ENCODE results near the gene ARNT2. TPM values are rescaled to one million over a fixed set of nuclear protein-coding genes. Genes with fewer than 3 reads are reported as not detected.

ARNT2 gene
- total and polyA plus RNA-seq, 10 of the 15 experiments (the other 5 are each of a cell fraction or from before 2014, with no cell fraction given), result 0.07 to 0.49 (median 0.09) TPM; not detected in 6

- TF ChIP-seq ZBTB40 (IDR thresholded peaks at IDR 0.05; ENCODE audit: borderline replicate concordance) (no peak), PAX8 (IDR thresholded peaks at IDR 0.05) (no peak), PBX3 (IDR thresholded peaks at IDR 0.05; ENCODE audit: insufficient replicate concordance, low read depth, low read length) (no peak)
Measured at GRCh38 chr15:80462836-80463512, 58.8 kb downstream of the ARNT2 start (continued).

- in situ Hi-C loops (cut with MboI), result no loop called here
- POLR2A ChIA-PET, result no interaction called here
- no peak for TF ChIP-seq BCLAF1 (IDR thresholded peaks at IDR 0.05)
- TF ChIP-seq PML (IDR thresholded peaks at IDR 0.05; ENCODE audit: low read length), result no peak
- TF ChIP-seq CEBPB (IDR thresholded peaks at IDR 0.05; ENCODE audit: borderline replicate concordance in 1 of 2, low read depth in 2 of 2, low read length in 2 of 2), result no peak
- TF ChIP-seq SRF (IDR thresholded peaks at IDR 0.05; ENCODE audit: low read depth in 2 of 2, low read length in 2 of 2), result no peak
- no peak for TF ChIP-seq IRF3 (IDR thresholded peaks at IDR 0.05)
- no peak for TF ChIP-seq MEF2A (IDR thresholded peaks at IDR 0.05; ENCODE audit: insufficient read depth, low read depth, low read length)
Measured at GRCh38 chr15:80464951-80465625, 60.9 kb downstream of the ARNT2 start.

More at GRCh38 chr15:80464951-80465625, 60.9 kb downstream of the ARNT2 start:
- RAD21 ChIA-PET (ENCODE audit: unreplicated experiment), result no interaction called here
- Histone ChIP-seq H3K27ac (ENCODE audit: control insufficient read depth, insufficient read depth) (no peak overlapping the region), H3K4me1 (ENCODE audit: control insufficient read depth, insufficient read depth, low read length) (no peaks in the 10 kb centered on the region), H3K9ac (ENCODE audit: control insufficient read depth, insufficient read depth, low read length) (no peak overlapping the region), H2AFZ (ENCODE audit: control insufficient read depth, low read depth, low read length) (no peak overlapping the region), H3K4me2 (ENCODE audit: control insufficient read depth, insufficient read depth) (no peak overlapping the region), H4K20me1 (ENCODE audit: control insufficient read depth, insufficient read depth) (no peaks in the 10 kb centered on the region), H3K9me3 (replicated peaks; ENCODE audit: control insufficient read depth, insufficient read depth, low read length) (no peaks in the 10 kb centered on the region), H3K27me3 (replicated peaks in 1 of 2; ENCODE audit: control insufficient read depth in 2 of 2, insufficient read depth in 2 of 2, low read length in 1 of 2) (0 out of 4 replicates have a peak, but pooled peaks cover 0 to 3% of the 10 kb centered on the region in 2 experiments), H3K36me3 (ENCODE audit: control insufficient read depth in 2 of 2, insufficient read depth in 2 of 2, low read length in 1 of 2) (no peaks in the 10 kb centered on the region), H3K4me3 (no peak overlapping the region), H3K79me2 (ENCODE audit: control insufficient read depth, insufficient read depth, low read length) (no peaks in the 10 kb centered on the region)
- no peak for FAIRE-seq
- no TSS peak for BruUV-seq (replicated peaks)
- DNase-seq (ENCODE audit: low read depth, low spot score), result no peak
- intact Hi-C loops (cut with micrococcal nuclease; ENCODE audit: unreplicated experiment), result no loop called here
- SMC1A ChIA-PET (ENCODE audit: uncharacterized antibody, unreplicated experiment), result no interaction called here
- ATAC-seq, result no peak
- CTCF ChIA-PET, result interaction anchor here (1.5 kb wide), 1 partner anchor 311 kb away, joined by 4 read pairs; no protein-coding TSS in a partner anchor
- WGBS (ENCODE audit: insufficient coverage, insufficient replicate concordance, low lambda C conversion rate, missing lambda C conversion rate), result 6% methylated on average over 4 of the region's 4 CpGs

Data from GM12878 (cell line).